Suppressor macrophage treated with lipopolysaccharide for 1 hour (primary cell): Measurements from ENCODE around the gene TSPAN10.
A peak's percentile ranks its signal among the peaks of the same experiment; 100 is the strongest.

Source experiments
- DNase-seq, 3 donors: peaks; one replicate each; pipeline ENCODE4 v3.0.0-alpha.2; 2020 to 2022

TSPAN10 gene

GRCh38 chr17:81635973-81636504 is 957 bp upstream of the TSPAN10 start:
- DNase-seq = peak; percentile 42 to 58 (median 53)

DNA sequence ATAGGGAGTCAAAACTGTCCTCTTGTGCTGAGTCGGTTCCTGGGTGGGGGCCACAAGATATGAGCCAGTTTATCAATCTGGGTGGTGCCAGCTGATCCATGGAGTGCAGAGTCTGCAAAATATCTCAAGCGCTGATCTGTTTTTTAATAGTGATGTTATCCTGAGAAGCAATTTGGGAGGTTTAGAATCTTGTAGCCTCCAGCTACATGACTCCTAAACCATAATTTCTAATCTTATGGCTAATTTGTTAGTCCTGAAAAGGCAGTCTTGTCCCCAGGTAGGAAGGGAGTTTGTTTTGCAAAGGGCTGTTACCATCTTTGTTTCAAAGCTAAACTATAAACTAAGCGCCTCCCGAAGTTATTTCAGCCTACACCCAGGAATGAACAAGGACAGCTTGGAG is 1.7 kb downstream of the TSPAN10 start:
- DNase-seq = no peak

- DNase-seq = no peak
Observed at GRCh38 chr17:81640011-81640410, 3.0 kb downstream of the TSPAN10 start.

GRCh38 chr17:81641825-81642489 is 5.0 kb downstream of the TSPAN10 start:
- no peak for DNase-seq

DNA sequence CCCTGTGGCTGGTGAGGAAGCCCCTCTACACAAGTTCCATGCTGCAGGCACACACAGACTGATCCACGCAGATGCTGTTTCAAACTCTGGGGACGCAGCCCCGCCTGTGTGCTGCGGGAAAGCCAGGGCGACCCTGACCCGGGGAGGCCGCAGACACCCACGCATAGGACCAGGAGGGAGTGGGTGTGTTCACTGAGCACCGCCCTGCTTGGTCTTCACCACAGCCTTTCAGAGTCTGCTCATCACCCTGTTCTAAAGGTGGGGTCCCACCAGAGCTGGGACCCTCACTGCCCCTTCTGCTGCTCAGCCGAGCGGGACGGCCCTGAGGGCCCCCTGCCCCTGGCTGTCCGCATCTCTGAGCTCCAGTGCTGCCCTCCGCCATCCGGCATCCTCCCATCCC is 7.5 kb downstream of the TSPAN10 start:
- DNase-seq = no peak

DNA sequence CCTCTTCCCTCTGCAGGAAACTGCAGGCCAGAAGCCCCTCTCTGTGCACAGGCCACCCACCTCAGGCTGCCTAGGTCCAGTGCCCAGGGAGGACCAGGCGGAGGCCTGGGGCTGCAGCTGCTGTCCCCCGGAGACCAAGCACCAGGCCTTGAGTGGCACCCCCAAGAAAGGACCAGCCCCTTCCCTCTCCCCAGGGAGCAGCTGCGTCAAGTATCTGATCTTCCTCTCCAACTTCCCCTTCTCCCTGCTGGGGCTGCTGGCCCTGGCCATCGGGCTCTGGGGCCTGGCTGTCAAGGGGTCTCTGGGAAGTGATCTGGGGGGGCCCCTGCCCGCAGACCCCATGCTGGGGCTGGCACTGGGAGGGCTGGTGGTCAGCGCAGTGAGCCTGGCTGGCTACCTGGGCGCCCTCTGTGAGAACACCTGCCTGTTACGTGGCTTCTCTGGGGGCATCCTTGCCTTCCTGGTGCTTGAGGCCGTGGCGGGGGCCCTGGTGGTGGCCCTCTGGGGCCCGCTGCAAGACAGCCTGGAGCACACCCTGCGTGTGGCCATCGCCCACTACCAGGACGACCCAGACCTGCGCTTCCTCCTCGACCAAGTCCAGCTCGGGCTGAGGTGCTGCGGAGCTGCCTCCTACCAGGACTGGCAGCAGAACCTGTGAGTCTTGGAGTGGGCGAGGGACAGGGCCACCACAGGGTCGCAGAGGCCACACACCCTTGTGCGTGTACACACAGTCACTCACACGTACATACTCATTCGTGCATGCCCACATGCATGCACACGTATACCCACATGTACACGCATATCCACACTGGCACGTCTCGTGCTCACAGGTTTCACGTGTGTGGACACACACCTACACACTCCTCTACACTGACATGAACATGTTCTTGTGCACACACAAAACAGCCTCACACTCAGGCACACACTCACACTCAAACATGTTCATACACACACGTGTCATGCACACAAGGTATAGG is 8.3 kb downstream of the TSPAN10 start:
- DNase-seq = no peak

- no peak for DNase-seq
Observed at GRCh38 chr17:81646869-81647600, 10.0 kb downstream of the TSPAN10 start.

GRCh38 chr17:81647640-81648012 is 10.6 kb downstream of the TSPAN10 start:
- DNase-seq = no peak

DNA sequence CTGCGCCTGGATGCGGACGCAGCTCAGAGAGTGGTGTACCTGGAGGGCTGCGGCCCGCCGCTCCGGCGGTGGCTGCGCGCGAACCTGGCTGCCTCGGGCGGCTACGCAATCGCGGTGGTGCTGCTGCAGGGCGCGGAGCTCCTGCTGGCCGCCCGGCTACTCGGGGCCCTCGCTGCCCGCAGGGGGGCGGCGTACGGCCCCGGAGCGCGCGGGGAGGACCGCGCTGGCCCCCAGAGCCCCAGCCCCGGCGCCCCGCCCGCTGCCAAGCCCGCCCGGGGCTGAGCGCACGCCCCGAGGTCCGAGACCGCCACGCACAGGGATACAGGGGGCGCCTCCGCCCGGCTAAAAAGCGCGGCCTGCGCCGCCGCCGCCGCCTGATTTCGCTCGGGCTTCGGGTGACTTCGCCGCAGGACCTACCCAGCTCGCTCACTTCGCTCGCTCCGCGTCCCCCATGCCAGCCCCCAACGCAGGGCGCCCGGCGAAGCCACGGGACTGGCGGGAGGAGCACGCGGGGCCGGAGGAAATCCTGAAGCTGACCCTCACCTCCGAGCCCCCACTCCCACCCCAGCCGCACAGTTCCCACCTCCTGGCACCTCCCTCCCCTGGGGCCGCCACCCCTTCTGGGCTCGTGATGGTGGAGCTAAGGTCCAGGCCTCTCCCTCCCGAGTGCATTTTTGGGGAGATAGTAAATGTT is 11.2 kb downstream of the TSPAN10 start:
- DNase-seq = no peak

DNA sequence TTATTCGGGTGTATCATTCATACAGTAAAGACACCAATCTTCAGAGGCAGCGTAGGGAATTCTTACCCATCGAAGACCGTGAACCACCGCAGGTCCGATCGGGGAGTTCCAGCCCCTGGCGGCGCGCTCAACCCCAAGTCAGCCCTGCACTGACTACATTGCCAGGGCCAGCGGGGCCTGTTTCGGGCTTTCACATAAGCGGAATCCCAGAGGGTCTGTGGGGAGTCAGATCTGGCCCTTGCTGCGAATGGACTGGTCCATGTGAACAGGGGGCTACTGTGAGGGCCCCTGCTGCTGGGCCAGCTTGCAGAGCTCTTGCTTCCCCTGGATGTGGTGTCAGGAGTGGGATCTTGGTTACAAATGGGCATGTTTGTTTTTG is 11.7 kb downstream of the TSPAN10 start:
- no peak for DNase-seq

- no peak for DNase-seq
Observed at GRCh38 chr17:81650951-81651350, 14.0 kb downstream of the TSPAN10 start.

- DNase-seq = no peak
Observed at GRCh38 chr17:81651692-81652091, 14.7 kb downstream of the TSPAN10 start.

DNA sequence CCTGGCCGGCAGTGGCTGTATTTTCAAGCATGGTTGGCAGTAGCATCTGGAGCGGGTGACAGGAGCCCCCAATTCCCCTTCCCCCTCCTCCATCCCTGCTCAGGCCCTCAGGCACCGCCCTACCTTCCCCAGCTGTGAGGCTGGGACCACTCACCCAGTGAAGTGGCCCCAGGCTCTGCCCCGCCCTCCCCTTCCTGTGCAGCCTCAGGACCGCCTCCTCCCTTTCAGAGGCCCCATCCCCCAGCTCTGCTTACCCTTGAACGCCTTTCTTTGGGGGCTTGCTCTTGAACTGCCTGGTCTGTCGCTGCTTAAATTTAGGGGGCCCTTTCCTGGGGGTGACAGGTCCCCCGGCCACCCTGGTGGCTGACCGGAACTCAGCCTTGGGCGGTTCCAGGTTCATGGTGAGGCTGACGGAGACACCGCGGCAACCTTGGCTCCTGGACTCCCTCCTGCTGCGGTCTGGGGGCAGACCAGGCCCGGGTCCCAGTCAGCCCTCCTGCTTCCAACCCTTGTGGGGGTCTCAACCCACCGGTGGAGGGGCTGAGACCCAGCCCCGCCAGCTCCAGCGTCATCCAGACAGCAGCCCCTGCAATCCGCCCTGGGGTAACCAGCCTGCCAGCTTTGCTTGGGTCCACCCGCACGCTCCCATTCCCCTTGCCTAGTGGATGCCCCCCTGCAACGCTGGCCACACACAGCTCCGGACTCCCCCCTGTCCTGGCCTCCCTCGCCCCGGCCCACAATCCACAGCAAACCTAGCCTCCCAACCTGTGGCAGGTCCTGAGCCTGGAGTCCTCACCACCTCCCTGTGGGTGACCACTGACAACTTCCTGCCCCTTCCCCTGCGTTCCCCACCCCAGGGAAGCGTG is 16.1 kb downstream of the TSPAN10 start:
- no peak for DNase-seq

- peak; percentile 57 to 77 (median 61) for DNase-seq
Observed at GRCh38 chr17:81655378-81656117, 18.6 kb downstream of the TSPAN10 start.

- no peak for DNase-seq
Observed at GRCh38 chr17:81656118-81656743, 19.2 kb downstream of the TSPAN10 start, which contains the start of gene PDE6G. Gene PDE6G (minus strand): TSS chr17:81656542. CDS start chr17:81653305, 3,237 bp downstream.

GRCh38 chr17:81656835-81657234 is 19.8 kb downstream of the TSPAN10 start:
- DNase-seq = no peak

DNA sequence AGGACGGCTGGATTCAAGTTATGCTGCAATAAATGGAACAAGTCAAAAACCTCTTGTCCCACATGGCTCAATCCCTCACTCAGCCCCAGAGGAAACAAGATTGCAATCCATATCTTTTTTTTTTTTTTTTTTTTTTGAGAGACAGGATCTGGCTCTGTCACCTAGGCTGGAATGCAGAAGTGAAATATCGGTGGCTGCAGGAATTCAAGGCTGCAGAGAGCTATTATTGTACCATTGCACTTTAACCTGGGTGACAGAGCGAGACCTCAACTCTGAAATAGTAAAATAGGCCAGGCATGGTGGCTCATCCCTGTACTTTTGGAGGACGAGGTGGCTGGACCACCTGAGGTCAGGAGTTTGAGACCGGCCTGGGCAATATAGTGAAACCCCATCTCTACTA is 22.0 kb downstream of the TSPAN10 start:
- DNase-seq = no peak

DNA sequence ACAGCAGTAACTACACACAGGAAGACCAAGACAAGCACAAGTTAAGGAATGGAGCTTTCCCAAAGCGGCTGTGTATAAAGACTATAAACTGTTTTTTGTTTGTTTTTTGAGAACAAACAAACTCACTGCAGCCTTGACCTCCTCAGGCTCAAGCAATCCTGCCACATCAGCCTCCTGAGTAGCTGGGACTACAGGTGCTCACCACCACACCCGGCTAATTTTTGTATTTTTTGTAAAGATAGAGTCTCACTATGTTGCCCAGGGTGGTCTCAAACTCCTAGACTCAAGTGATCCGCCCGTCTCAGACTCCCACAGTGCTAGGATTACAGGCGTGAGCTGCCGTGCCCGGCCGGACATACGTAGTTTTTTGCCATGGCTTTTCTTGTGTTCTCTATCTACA is 23.4 kb downstream of the TSPAN10 start:
- DNase-seq = no peak

GRCh38 chr17:81662002-81662401 is 25.0 kb downstream of the TSPAN10 start:
- DNase-seq = no peak

DNA sequence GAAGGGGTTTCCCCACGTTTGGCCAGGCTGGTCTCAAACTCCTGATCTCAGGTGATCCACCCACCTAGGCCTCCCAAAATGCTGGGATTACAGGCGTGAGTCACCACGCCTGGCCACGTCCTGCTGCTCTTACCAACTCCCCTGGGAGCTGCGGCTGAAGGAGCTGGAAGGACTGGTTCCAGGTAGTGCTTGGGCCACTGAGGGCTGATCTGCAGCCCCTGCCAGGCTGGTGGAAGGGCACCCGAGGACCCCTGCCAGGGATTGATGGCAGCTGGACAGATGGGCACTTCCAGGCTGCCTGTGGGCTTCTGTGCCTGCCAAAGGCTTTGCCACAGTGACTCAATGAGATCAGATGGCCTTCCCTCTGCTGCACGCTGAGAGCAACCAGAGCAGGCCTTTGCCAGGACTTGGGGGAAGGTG is 27.1 kb downstream of the TSPAN10 start:
- peak in 1 of 3 donors; percentile 13 for DNase-seq
